Liver (tissue), 9 donors: ENCODE results near the gene NEDD4. TPM values are rescaled to one million over a fixed set of nuclear protein-coding genes. Genes with fewer than 3 reads are reported as not detected.

Experiments
- DNase-seq: peaks from one replicate; pipeline ENCODE4 v3.0.0-alpha.2; 2017; ENCODE audit warnings: low spot score
- H3K27ac ChIP-seq, 2 donors: one replicate each; pipeline ENCODE4 v1.7.0; 2013; ENCODE audit warnings: inconsistent platforms in 2 of 2, low read length in 2 of 2, control low read depth in 1 of 2, low read depth in 1 of 2, mild to moderate bottlenecking in 1 of 2
- H3K27me3 ChIP-seq, 4 donors: one replicate each; pipeline versions ENCODE4 v1.6.1 to v1.7.0; 2013; ENCODE audit warnings: low read length in 3 of 4, inconsistent platforms in 1 of 4, mild to moderate bottlenecking in 1 of 4, moderate library complexity in 1 of 4; ENCODE audit not compliant: control insufficient read depth in 4 of 4, insufficient read depth in 4 of 4
- H3K36me3 ChIP-seq, 4 donors: one replicate each; pipeline versions ENCODE4 v1.6.1 to v1.7.0; 2013; ENCODE audit warnings: low read length in 3 of 4, mild to moderate bottlenecking in 3 of 4, low read depth in 1 of 4, moderate library complexity in 1 of 4; ENCODE audit not compliant: control insufficient read depth in 4 of 4, insufficient read depth in 3 of 4
- H3K4me1 ChIP-seq, 4 donors: one replicate each; pipeline versions ENCODE4 v1.6.1 to v1.7.0; 2013; ENCODE audit warnings: low read length in 3 of 4, mild to moderate bottlenecking in 3 of 4, moderate library complexity in 1 of 4; ENCODE audit not compliant: control insufficient read depth in 4 of 4, insufficient read depth in 4 of 4
- H3K4me3 ChIP-seq, 3 donors: one replicate each; pipeline versions ENCODE4 v1.6.1 to v1.7.0; 2013; ENCODE audit warnings: low read length in 3 of 3, control low read depth in 1 of 3, low read depth in 1 of 3, mild to moderate bottlenecking in 1 of 3
- H3K9ac ChIP-seq, 2 donors: one replicate each; pipeline ENCODE4 v1.7.0; 2013; ENCODE audit warnings: low read length in 2 of 2, mild to moderate bottlenecking in 2 of 2, moderate library complexity in 2 of 2, control low read depth in 1 of 2, low read depth in 1 of 2
- H3K9me3 ChIP-seq, 4 donors: one replicate each; pipeline versions ENCODE4 v1.6.1 to v1.7.0; 2013; ENCODE audit warnings: low read length in 3 of 4; ENCODE audit not compliant: control insufficient read depth in 4 of 4
- EGR1 ChIP-seq, 2 donors: IDR thresholded peaks; 2 replicates each; pipeline ENCODE4 v1.6.1; 2016 to 2018; ENCODE audit warnings: antibody characterized with exemption in 2 of 2, low read depth in 2 of 2
- FOXA1 ChIP-seq: IDR thresholded peaks from 2 replicates; pipeline ENCODE4 v1.6.1; 2016; ENCODE audit warnings: antibody characterized with exemption
- FOXA2 ChIP-seq: IDR thresholded peaks from 2 replicates; pipeline ENCODE4 v1.6.1; 2016; ENCODE audit warnings: antibody characterized with exemption
- GABPA ChIP-seq, 2 donors: IDR thresholded peaks in 1 of 2; conservative IDR thresholded peaks in 1 of 2; 2 replicates each; pipeline ENCODE4 v1.6.1; 2016; ENCODE audit warnings: antibody characterized with exemption in 2 of 2, mild to moderate bottlenecking in 1 of 2, moderate library complexity in 1 of 2
- HNF4A ChIP-seq, 2 donors: conservative IDR thresholded peaks; 2 replicates each; pipeline ENCODE4 v1.6.1; 2016; ENCODE audit warnings: antibody characterized with exemption in 2 of 2, mild to moderate bottlenecking in 2 of 2
- HNF4G ChIP-seq: IDR thresholded peaks from 2 replicates; pipeline ENCODE4 v1.6.1; 2016; ENCODE audit warnings: antibody characterized with exemption
- JUND ChIP-seq, 2 donors: IDR thresholded peaks; 2 replicates each; pipeline ENCODE4 v1.6.1; 2016; ENCODE audit warnings: antibody characterized with exemption in 2 of 2
- NR2F2 ChIP-seq: IDR thresholded peaks from 2 replicates; pipeline ENCODE4 v1.6.1; 2016; ENCODE audit warnings: antibody characterized with exemption
- RAD21 ChIP-seq, 2 donors: IDR thresholded peaks; 2 replicates each; pipeline ENCODE4 v1.6.1; 2016; ENCODE audit warnings: antibody characterized with exemption in 2 of 2, mild to moderate bottlenecking in 2 of 2
- RXRA ChIP-seq, 2 donors: IDR thresholded peaks; 2 replicates each; pipeline ENCODE4 v1.6.1; 2017 to 2018; ENCODE audit warnings: antibody characterized with exemption in 2 of 2, mild to moderate bottlenecking in 1 of 2
- SP1 ChIP-seq: IDR thresholded peaks from 2 replicates; pipeline ENCODE4 v1.6.1; 2018; ENCODE audit warnings: antibody characterized with exemption, mild to moderate bottlenecking
- TAF1 ChIP-seq: conservative IDR thresholded peaks from 2 replicates; pipeline ENCODE4 v1.6.1; 2016; ENCODE audit warnings: antibody characterized with exemption, mild to moderate bottlenecking
- YY1 ChIP-seq: IDR thresholded peaks from 2 replicates; pipeline ENCODE4 v1.6.1; 2016; ENCODE audit warnings: antibody characterized with exemption, mild to moderate bottlenecking
- WGBS: extraction: QIAGEN DNeasy Blood & Tissue Kit; methylation state at CpG from one replicate; pipeline ENCODE4 v1.1.7; 2013; 5-methylcytosine and 5-hydroxymethylcytosine counted together
- polyA plus RNA-seq, 2 donors: library from polyadenylated mRNA; stranded (reverse) in 1 of 2; unstranded in 1 of 2; fragments of 200-250 nt in 1 of 2; fragments of >200 nt in 1 of 2; fragmentation: Nextera tagmentation in 1 of 2; extraction: Ambion mirVana in 1 of 2; gene quantifications; one replicate each; pipeline versions ENCODE4 v1.2.1 to v1.2.3, GENCODE V29; 2013 to 2015
- total RNA-seq, 2 donors: library from RNA; depleted of rRNA; stranded (reverse); fragments of >200 nt; gene quantifications; one replicate each; pipeline ENCODE4 v1.2.3, GENCODE V29; 2014
- TF ChIP-seq, protein P1 (sequence below): fragments of 150-350 bp; IDR thresholded peaks from 2 replicates; pipeline ENCODE4 v1.5.1; 2017; ENCODE audit warnings: improper control_type of control experiment, low read depth, low read length; ENCODE audit not compliant: missing input control
- TF ChIP-seq, protein P2 (sequence below): IDR thresholded peaks from 2 replicates; pipeline ENCODE4 v1.6.1; 2016; ENCODE audit warnings: antibody characterized with exemption
- TF ChIP-seq, protein P3 (sequence below): IDR thresholded peaks from 2 replicates; pipeline ENCODE4 v1.6.1; 2016; ENCODE audit warnings: antibody characterized with exemption
- TF ChIP-seq, protein P4 (sequence below): IDR thresholded peaks from 2 replicates; pipeline ENCODE4 v1.6.1; 2016; ENCODE audit warnings: antibody characterized with exemption
- TF ChIP-seq, protein P5 (sequence below): IDR thresholded peaks from 2 replicates; pipeline ENCODE4 v1.6.1; 2016; ENCODE audit warnings: antibody characterized with exemption, mild to moderate bottlenecking
- donor health status: healthy.
- donor health status: healthy.
- donor health status: healthy.
- donor health status: healthy.
- donor health status: healthy.

The NEDD4 gene
- total and polyA plus RNA-seq, 4 donors: 9.1 to 17.5 (median 12.4) TPM

DNA sequence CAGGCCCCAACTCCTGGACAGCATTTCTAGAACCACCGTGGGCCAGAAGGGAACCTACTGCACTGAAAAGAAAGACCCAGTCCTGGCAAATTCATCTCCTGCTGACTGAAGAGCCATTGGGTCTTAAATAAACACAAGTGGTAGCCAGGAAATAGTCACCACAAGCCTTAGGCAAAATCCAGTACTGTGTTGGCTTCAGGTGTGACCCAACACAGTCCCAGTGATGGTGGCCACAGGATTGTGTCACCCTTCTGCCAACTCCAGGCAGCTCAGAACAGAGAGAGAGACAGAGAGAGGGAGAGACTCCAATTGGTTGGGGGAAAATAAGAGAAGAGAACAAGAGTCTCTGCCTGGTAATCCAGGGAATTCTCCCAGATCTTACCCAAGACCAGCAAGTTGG lies 23.1 kb downstream of the NEDD4 start:
- no peaks in the 10 kb centered on the region for H3K27me3 ChIP-seq
- TF ChIP-seq HNF4G (no peak), NR2F2 (no peak), JUND (IDR thresholded peaks at IDR 0.05) (no peak), FOXA2 (no peak), SP1 (no peak), YY1 (no peak), RAD21 (IDR thresholded peaks at IDR 0.05) (no peak), HNF4A (conservative IDR thresholded peaks at IDR 0.05) (no peak), FOXA1 (no peak), RXRA (IDR thresholded peaks at IDR 0.05) (no peak), GABPA (IDR thresholded peaks at IDR 0.05 in 1 of 2, conservative IDR thresholded peaks at IDR 0.05 in 1 of 2) (no peak), TAF1 (no peak), EGR1 (IDR thresholded peaks at IDR 0.05; ENCODE audit: low read depth in 2 of 2) (no peak)
- TF ChIP-seq, protein P1, sequence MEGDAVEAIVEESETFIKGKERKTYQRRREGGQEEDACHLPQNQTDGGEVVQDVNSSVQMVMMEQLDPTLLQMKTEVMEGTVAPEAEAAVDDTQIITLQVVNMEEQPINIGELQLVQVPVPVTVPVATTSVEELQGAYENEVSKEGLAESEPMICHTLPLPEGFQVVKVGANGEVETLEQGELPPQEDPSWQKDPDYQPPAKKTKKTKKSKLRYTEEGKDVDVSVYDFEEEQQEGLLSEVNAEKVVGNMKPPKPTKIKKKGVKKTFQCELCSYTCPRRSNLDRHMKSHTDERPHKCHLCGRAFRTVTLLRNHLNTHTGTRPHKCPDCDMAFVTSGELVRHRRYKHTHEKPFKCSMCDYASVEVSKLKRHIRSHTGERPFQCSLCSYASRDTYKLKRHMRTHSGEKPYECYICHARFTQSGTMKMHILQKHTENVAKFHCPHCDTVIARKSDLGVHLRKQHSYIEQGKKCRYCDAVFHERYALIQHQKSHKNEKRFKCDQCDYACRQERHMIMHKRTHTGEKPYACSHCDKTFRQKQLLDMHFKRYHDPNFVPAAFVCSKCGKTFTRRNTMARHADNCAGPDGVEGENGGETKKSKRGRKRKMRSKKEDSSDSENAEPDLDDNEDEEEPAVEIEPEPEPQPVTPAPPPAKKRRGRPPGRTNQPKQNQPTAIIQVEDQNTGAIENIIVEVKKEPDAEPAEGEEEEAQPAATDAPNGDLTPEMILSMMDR: no peak
- TF ChIP-seq, protein P2, sequence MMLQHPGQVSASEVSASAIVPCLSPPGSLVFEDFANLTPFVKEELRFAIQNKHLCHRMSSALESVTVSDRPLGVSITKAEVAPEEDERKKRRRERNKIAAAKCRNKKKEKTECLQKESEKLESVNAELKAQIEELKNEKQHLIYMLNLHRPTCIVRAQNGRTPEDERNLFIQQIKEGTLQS: no peak
- TF ChIP-seq, protein P3, sequence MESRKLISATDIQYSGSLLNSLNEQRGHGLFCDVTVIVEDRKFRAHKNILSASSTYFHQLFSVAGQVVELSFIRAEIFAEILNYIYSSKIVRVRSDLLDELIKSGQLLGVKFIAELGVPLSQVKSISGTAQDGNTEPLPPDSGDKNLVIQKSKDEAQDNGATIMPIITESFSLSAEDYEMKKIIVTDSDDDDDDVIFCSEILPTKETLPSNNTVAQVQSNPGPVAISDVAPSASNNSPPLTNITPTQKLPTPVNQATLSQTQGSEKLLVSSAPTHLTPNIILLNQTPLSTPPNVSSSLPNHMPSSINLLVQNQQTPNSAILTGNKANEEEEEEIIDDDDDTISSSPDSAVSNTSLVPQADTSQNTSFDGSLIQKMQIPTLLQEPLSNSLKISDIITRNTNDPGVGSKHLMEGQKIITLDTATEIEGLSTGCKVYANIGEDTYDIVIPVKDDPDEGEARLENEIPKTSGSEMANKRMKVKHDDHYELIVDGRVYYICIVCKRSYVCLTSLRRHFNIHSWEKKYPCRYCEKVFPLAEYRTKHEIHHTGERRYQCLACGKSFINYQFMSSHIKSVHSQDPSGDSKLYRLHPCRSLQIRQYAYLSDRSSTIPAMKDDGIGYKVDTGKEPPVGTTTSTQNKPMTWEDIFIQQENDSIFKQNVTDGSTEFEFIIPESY: no peak
- TF ChIP-seq, protein P4, sequence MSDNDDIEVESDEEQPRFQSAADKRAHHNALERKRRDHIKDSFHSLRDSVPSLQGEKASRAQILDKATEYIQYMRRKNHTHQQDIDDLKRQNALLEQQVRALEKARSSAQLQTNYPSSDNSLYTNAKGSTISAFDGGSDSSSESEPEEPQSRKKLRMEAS: no peak
- TF ChIP-seq, protein P5, sequence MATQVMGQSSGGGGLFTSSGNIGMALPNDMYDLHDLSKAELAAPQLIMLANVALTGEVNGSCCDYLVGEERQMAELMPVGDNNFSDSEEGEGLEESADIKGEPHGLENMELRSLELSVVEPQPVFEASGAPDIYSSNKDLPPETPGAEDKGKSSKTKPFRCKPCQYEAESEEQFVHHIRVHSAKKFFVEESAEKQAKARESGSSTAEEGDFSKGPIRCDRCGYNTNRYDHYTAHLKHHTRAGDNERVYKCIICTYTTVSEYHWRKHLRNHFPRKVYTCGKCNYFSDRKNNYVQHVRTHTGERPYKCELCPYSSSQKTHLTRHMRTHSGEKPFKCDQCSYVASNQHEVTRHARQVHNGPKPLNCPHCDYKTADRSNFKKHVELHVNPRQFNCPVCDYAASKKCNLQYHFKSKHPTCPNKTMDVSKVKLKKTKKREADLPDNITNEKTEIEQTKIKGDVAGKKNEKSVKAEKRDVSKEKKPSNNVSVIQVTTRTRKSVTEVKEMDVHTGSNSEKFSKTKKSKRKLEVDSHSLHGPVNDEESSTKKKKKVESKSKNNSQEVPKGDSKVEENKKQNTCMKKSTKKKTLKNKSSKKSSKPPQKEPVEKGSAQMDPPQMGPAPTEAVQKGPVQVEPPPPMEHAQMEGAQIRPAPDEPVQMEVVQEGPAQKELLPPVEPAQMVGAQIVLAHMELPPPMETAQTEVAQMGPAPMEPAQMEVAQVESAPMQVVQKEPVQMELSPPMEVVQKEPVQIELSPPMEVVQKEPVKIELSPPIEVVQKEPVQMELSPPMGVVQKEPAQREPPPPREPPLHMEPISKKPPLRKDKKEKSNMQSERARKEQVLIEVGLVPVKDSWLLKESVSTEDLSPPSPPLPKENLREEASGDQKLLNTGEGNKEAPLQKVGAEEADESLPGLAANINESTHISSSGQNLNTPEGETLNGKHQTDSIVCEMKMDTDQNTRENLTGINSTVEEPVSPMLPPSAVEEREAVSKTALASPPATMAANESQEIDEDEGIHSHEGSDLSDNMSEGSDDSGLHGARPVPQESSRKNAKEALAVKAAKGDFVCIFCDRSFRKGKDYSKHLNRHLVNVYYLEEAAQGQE: no peak
- no peaks in the 10 kb centered on the region for H3K4me1 ChIP-seq
- no peak overlapping the region for H3K27ac ChIP-seq
- H3K36me3 ChIP-seq: peaks cover 0 to 2% (median 0%) of the 10 kb centered on the region in 4 donors
- no peak overlapping the region for H3K4me3 ChIP-seq
- no peaks in the 10 kb centered on the region for H3K9me3 ChIP-seq
- WGBS: 100% methylated on average over 1 of the region's 1 CpG
- DNase-seq: no peak
- no peak overlapping the region for H3K9ac ChIP-seq
